NB4 (cell line): ENCODE measurements around the gene FABP7.

Experiments used
- MYC ChIP-seq: IDR thresholded peaks from 2 replicates; pipeline ENCODE4 v1.6.1; 2011; ENCODE audit warnings: low read depth, low read length
- POLR2A ChIP-seq: IDR thresholded peaks from 2 replicates; pipeline ENCODE4 v1.6.1; 2011; ENCODE audit warnings: mild to moderate bottlenecking; ENCODE audit not compliant: insufficient read length; ENCODE audit errors: extremely low read depth
- TF ChIP-seq, protein P1 (sequence below): IDR thresholded peaks from one replicate; pipeline ENCODE4 v1.5.1; 2012; ENCODE audit warnings: low read depth, low read length
- TF ChIP-seq, protein P2 (sequence below): IDR thresholded peaks from 2 replicates; pipeline ENCODE4 v1.6.1; 2011; ENCODE audit warnings: low read depth, low read length

DNA sequence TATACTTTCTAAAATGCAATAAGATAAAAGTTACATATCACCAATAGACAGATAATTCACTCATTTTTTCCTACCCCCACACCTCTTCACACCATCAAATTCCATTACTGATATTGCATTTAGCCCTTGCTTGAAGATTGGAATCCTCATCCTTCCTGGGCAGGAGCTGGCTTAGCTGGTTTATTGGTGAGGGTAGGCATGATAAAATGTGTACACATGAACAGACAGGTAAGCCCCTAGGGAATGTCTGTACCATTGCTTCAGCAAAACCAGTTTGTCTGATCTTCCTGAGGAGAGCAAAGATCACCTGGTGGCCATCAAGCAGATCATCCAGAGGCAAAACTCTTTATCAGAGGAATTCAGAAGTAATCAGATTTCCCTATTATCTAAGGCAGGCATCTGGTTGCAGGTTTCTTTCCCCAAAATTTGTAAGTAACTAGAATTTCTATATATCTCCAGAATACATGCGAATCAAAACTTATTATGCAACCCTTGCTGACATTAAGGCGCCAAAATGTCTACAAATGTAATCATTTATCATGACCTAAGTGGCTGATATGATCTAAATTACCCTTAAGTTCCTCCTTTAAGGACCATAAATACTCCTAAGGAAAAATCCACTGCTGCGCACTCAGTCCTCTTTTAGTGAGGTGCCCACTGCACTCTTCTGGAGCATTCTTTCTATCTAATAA, 6.6 kb upstream of the FABP7 start:
- TF ChIP-seq, protein P1, sequence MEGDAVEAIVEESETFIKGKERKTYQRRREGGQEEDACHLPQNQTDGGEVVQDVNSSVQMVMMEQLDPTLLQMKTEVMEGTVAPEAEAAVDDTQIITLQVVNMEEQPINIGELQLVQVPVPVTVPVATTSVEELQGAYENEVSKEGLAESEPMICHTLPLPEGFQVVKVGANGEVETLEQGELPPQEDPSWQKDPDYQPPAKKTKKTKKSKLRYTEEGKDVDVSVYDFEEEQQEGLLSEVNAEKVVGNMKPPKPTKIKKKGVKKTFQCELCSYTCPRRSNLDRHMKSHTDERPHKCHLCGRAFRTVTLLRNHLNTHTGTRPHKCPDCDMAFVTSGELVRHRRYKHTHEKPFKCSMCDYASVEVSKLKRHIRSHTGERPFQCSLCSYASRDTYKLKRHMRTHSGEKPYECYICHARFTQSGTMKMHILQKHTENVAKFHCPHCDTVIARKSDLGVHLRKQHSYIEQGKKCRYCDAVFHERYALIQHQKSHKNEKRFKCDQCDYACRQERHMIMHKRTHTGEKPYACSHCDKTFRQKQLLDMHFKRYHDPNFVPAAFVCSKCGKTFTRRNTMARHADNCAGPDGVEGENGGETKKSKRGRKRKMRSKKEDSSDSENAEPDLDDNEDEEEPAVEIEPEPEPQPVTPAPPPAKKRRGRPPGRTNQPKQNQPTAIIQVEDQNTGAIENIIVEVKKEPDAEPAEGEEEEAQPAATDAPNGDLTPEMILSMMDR: no peak
- no peak for TF ChIP-seq POLR2A
- TF ChIP-seq, protein P2, sequence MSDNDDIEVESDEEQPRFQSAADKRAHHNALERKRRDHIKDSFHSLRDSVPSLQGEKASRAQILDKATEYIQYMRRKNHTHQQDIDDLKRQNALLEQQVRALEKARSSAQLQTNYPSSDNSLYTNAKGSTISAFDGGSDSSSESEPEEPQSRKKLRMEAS: no peak
- no peak for TF ChIP-seq MYC
